Measurements from ENCODE around the gene CDH12. TPM values are rescaled to one million over a fixed set of nuclear protein-coding genes. Genes with fewer than 3 reads are reported as not detected.

The CDH12 gene
- total and polyA plus RNA-seq, 4 experiments from 2014 or later = not detected

GRCh38 chr5:22837803-22838202, 15.3 kb downstream of the CDH12 start:
- Mint-ChIP-seq H3K27me3 (no peaks in the 10 kb centered on the region), H3K36me3 (no peaks in the 10 kb centered on the region), H3K27ac (no peak overlapping the region), H3K4me3 (no peak overlapping the region), H3K9me3 (peaks cover 3 to 11% (median 5%) of the 10 kb centered on the region in 8 donors), H3K4me1 (no peaks in the 10 kb centered on the region)
- no peaks in the 10 kb centered on the region for H3K4me1 ChIP-seq (ENCODE audit: insufficient read depth, low read length)
- ChIA-PET POLR2A (ENCODE audit: partially characterized antibody) (no interaction called here), CTCF (ENCODE audit: partially characterized antibody) (no interaction called here)
- H3K9me3 ChIP-seq (ENCODE audit: control insufficient read depth in 1 of 2, low read length in 2 of 2) = no peaks in the 10 kb centered on the region
- no peak for DNase-seq
- no peak overlapping the region for H3K4me3 ChIP-seq (ENCODE audit: low read length in 2 of 2)
- intact Hi-C loops (cut with micrococcal nuclease) = no loop called here
- no peak overlapping the region for H3K27ac ChIP-seq (ENCODE audit: low read depth, low read length)
- no peaks in the 10 kb centered on the region for H3K27me3 ChIP-seq (ENCODE audit: insufficient read depth, low read length)
- H3K36me3 ChIP-seq (ENCODE audit: insufficient read depth, low read length) = no peaks in the 10 kb centered on the region

GRCh38 chr5:22835686-22836085, 17.5 kb downstream of the CDH12 start:
- Mint-ChIP-seq H3K27me3 (no peaks in the 10 kb centered on the region), H3K9me3 (peaks cover 3 to 10% (median 5%) of the 10 kb centered on the region in 8 donors), H3K36me3 (no peaks in the 10 kb centered on the region), H3K27ac (no peak overlapping the region), H3K4me3 (no peak overlapping the region), H3K4me1 (no peaks in the 10 kb centered on the region)
- Histone ChIP-seq H3K27ac (ENCODE audit: low read depth, low read length) (no peak overlapping the region), H3K9me3 (ENCODE audit: control insufficient read depth in 1 of 2, low read length in 2 of 2) (no peaks in the 10 kb centered on the region), H3K27me3 (ENCODE audit: insufficient read depth, low read length) (no peaks in the 10 kb centered on the region), H3K4me1 (ENCODE audit: insufficient read depth, low read length) (no peaks in the 10 kb centered on the region), H3K4me3 (ENCODE audit: low read length in 2 of 2) (no peak overlapping the region), H3K36me3 (ENCODE audit: insufficient read depth, low read length) (no peaks in the 10 kb centered on the region)
- ChIA-PET CTCF (ENCODE audit: partially characterized antibody) (no interaction called here), POLR2A (ENCODE audit: partially characterized antibody) (no interaction called here)
- no peak for DNase-seq
- intact Hi-C loops (cut with micrococcal nuclease) = no loop called here

DNA sequence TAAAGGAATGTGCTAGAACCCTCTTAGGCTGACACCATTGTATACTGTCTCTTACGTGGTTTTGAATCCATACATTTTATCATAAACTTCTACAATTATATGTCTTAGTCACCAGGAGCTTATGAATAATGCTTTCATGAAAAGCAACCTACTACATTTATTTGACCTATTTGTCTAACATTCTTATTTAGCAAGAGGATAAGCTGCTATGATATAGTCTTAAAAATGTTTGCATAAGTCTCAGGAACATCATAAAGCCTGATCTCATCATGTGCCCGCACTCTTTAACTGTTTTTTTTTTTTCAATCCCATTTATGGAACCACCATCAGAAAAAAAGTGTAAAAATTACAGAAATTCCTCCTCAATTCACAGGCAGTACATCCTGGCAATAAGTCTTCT, 59.7 kb downstream of the CDH12 start:
- no peak overlapping the region for H3K27ac ChIP-seq (ENCODE audit: low read depth, low read length)
- no peak overlapping the region for H3K4me3 ChIP-seq (ENCODE audit: low read length in 2 of 2)
- Mint-ChIP-seq H3K36me3 (no peaks in the 10 kb centered on the region), H3K4me1 (no peaks in the 10 kb centered on the region), H3K27me3 (no peaks in the 10 kb centered on the region), H3K9me3 (peaks cover 0 to 12% (median 3%) of the 10 kb centered on the region in 8 donors), H3K4me3 (no peak overlapping the region), H3K27ac (no peak overlapping the region)
- H3K36me3 ChIP-seq (ENCODE audit: insufficient read depth, low read length) = no peaks in the 10 kb centered on the region
- H3K4me1 ChIP-seq (ENCODE audit: insufficient read depth, low read length) = no peaks in the 10 kb centered on the region
- POLR2A ChIA-PET (ENCODE audit: partially characterized antibody) = no interaction called here
- no peak for DNase-seq
- intact Hi-C loops (cut with micrococcal nuclease) = no loop called here
- H3K9me3 ChIP-seq (ENCODE audit: control insufficient read depth in 1 of 2, low read length in 2 of 2) = peaks cover 0 to 4% of the 10 kb centered on the region in 2 donors
- CTCF ChIA-PET (ENCODE audit: partially characterized antibody) = no interaction called here
- no peaks in the 10 kb centered on the region for H3K27me3 ChIP-seq (ENCODE audit: insufficient read depth, low read length)

DNA sequence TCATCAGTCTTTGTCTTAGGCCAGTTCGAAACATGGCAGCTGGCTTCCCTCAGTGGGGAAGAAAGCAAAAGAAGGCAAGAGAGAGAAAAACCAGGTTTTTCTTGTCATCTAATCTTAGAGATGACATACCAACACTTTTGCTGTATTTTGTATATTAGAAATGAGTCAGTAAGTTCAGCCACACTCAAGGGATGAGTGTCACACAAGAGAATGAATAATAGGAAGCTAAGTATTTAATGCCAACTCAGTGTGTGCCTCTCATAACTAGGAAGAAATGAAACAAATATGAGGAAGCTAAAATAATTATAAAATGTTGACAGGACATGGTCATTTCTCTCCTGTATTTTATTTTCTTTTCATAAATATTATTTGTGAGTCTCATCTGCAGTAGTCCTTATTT, 65.3 kb downstream of the CDH12 start:
- H3K27ac ChIP-seq (ENCODE audit: low read depth, low read length) = no peak overlapping the region
- Mint-ChIP-seq H3K4me3 (no peak overlapping the region), H3K27ac (no peak overlapping the region), H3K4me1 (no peaks in the 10 kb centered on the region), H3K9me3 (peaks cover 4 to 26% (median 9%) of the 10 kb centered on the region in 8 donors), H3K27me3 (no peaks in the 10 kb centered on the region), H3K36me3 (no peaks in the 10 kb centered on the region)
- H3K4me3 ChIP-seq (ENCODE audit: low read length in 2 of 2) = no peak overlapping the region
- CTCF ChIA-PET (ENCODE audit: partially characterized antibody) = no interaction called here
- POLR2A ChIA-PET (ENCODE audit: partially characterized antibody) = no interaction called here
- no peaks in the 10 kb centered on the region for H3K27me3 ChIP-seq (ENCODE audit: insufficient read depth, low read length)
- no peaks in the 10 kb centered on the region for H3K4me1 ChIP-seq (ENCODE audit: insufficient read depth, low read length)
- DNase-seq = no peak
- H3K9me3 ChIP-seq (ENCODE audit: control insufficient read depth in 1 of 2, low read length in 2 of 2) = peaks cover 0 to 4% of the 10 kb centered on the region in 2 donors
- H3K36me3 ChIP-seq (ENCODE audit: insufficient read depth, low read length) = no peaks in the 10 kb centered on the region
- intact Hi-C loops (cut with micrococcal nuclease) = no loop called here

- ChIA-PET CTCF (ENCODE audit: partially characterized antibody) (no interaction called here), POLR2A (ENCODE audit: partially characterized antibody) (no interaction called here)
- no peak overlapping the region for H3K27ac ChIP-seq (ENCODE audit: low read depth, low read length)
- H3K27me3 Mint-ChIP-seq = no peaks in the 10 kb centered on the region
- peaks cover 4 to 26% (median 9%) of the 10 kb centered on the region in 8 donors for H3K9me3 Mint-ChIP-seq
- H3K9me3 ChIP-seq (ENCODE audit: control insufficient read depth in 1 of 2, low read length in 2 of 2) = peaks cover 0 to 2% of the 10 kb centered on the region in 2 donors
- H3K4me3 ChIP-seq (ENCODE audit: low read length in 2 of 2) = no peak overlapping the region
- no peaks in the 10 kb centered on the region for H3K27me3 ChIP-seq (ENCODE audit: insufficient read depth, low read length)
- H3K4me3 Mint-ChIP-seq = no peak overlapping the region
- no peaks in the 10 kb centered on the region for H3K4me1 Mint-ChIP-seq
- intact Hi-C loops (cut with micrococcal nuclease) = no loop called here
- H3K4me1 ChIP-seq (ENCODE audit: insufficient read depth, low read length) = no peaks in the 10 kb centered on the region
- no peaks in the 10 kb centered on the region for H3K36me3 Mint-ChIP-seq
- no peak for DNase-seq
- H3K36me3 ChIP-seq (ENCODE audit: insufficient read depth, low read length) = no peaks in the 10 kb centered on the region
- H3K27ac Mint-ChIP-seq = no peak overlapping the region
These were observed 65.7 kb downstream of the CDH12 start for GRCh38 chr5:22787398-22787797.

DNA sequence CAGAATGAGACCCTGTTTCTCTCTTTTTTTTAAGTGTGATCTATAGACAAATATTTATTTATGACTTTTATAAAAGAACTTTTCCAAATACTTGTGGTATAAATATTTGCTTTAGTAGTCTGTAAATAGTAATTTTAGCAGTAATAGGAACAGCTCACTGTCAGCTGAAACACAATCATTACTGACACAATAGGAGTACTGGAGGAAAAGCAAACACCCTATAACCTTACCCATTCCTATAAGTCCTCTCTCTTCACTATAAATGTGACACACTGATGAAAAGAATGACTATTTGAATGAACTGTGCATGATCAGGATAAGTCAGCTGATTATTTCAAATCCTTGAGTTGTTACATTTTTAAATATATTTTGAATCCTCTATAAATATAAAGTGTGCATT, 72.4 kb downstream of the CDH12 start:
- Histone ChIP-seq H3K4me3 (ENCODE audit: low read length in 2 of 2) (no peak overlapping the region), H3K9me3 (ENCODE audit: control insufficient read depth in 1 of 2, low read length in 2 of 2) (no peaks in the 10 kb centered on the region), H3K27ac (ENCODE audit: low read depth, low read length) (no peak overlapping the region), H3K4me1 (ENCODE audit: insufficient read depth, low read length) (no peaks in the 10 kb centered on the region), H3K27me3 (ENCODE audit: insufficient read depth, low read length) (no peaks in the 10 kb centered on the region), H3K36me3 (ENCODE audit: insufficient read depth, low read length) (no peaks in the 10 kb centered on the region)
- DNase-seq = no peak
- Mint-ChIP-seq H3K27ac (no peak overlapping the region), H3K36me3 (no peaks in the 10 kb centered on the region), H3K4me1 (no peaks in the 10 kb centered on the region), H3K4me3 (no peak overlapping the region), H3K9me3 (peaks cover 4 to 28% (median 9%) of the 10 kb centered on the region in 8 donors), H3K27me3 (no peaks in the 10 kb centered on the region)
- intact Hi-C loops (cut with micrococcal nuclease) = no loop called here
- ChIA-PET CTCF (ENCODE audit: partially characterized antibody) (no interaction called here), POLR2A (ENCODE audit: partially characterized antibody) (no interaction called here)

DNA sequence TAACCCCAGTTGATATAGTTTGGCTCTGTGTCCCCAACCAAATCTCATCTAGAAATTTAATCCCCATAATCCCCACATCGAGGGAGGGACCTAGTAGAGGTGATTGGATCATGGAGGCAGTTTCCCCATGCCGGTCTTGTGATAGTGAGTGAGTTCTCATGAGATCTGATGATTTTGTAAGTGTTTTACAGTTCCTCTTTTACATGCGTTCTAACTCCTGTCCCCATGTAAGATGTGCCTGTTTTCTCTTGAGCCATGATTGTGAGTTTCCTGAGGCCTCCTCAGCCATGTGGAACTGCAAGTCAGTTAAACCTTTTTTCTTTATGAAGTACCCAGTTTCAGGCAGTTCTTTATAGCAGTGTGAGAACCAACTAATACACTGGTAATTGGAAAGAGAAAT, 73.6 kb downstream of the CDH12 start:
- Mint-ChIP-seq H3K4me1 (no peaks in the 10 kb centered on the region), H3K27ac (no peak overlapping the region), H3K9me3 (peaks cover 3 to 28% (median 7%) of the 10 kb centered on the region in 8 donors), H3K36me3 (no peaks in the 10 kb centered on the region), H3K27me3 (no peaks in the 10 kb centered on the region), H3K4me3 (no peak overlapping the region)
- CTCF ChIA-PET (ENCODE audit: partially characterized antibody) = no interaction called here
- Histone ChIP-seq H3K4me3 (ENCODE audit: low read length in 2 of 2) (no peak overlapping the region), H3K4me1 (ENCODE audit: insufficient read depth, low read length) (no peaks in the 10 kb centered on the region), H3K27me3 (ENCODE audit: insufficient read depth, low read length) (no peaks in the 10 kb centered on the region), H3K36me3 (ENCODE audit: insufficient read depth, low read length) (no peaks in the 10 kb centered on the region), H3K27ac (ENCODE audit: low read depth, low read length) (no peak overlapping the region), H3K9me3 (ENCODE audit: control insufficient read depth in 1 of 2, low read length in 2 of 2) (no peaks in the 10 kb centered on the region)
- DNase-seq = no peak
- intact Hi-C loops (cut with micrococcal nuclease) = no loop called here
- POLR2A ChIA-PET (ENCODE audit: partially characterized antibody) = no interaction called here

DNA sequence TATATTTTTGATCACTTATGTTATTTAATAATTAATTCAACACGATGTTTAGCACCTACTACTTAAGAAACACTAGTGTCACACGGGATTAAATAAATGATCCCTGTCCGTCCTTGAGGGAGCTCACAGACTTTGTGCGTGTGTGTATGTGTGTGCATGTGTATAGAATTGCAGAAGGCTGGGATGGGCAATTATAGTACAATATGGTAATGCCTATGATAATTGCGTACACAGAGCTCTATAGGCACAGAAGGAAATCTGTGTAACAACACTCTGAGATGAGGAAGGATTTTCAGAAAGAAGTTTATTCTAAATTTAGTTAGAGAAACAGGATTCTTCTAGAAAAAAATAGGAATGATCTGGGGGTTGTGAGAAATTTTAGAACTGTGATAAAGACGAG, 76.9 kb downstream of the CDH12 start:
- CTCF ChIA-PET (ENCODE audit: partially characterized antibody) = no interaction called here

More for the DNA sequence above, 76.9 kb downstream of the CDH12 start:
- intact Hi-C loops (cut with micrococcal nuclease) = no loop called here
- Histone ChIP-seq H3K4me1 (ENCODE audit: insufficient read depth, low read length) (no peaks in the 10 kb centered on the region), H3K4me3 (ENCODE audit: low read length in 2 of 2) (no peak overlapping the region), H3K9me3 (ENCODE audit: control insufficient read depth in 1 of 2, low read length in 2 of 2) (no peaks in the 10 kb centered on the region), H3K36me3 (ENCODE audit: insufficient read depth, low read length) (no peaks in the 10 kb centered on the region), H3K27me3 (ENCODE audit: insufficient read depth, low read length) (no peaks in the 10 kb centered on the region), H3K27ac (ENCODE audit: low read depth, low read length) (no peak overlapping the region)
- POLR2A ChIA-PET (ENCODE audit: partially characterized antibody) = no interaction called here
- Mint-ChIP-seq H3K4me1 (no peaks in the 10 kb centered on the region), H3K4me3 (no peak overlapping the region), H3K36me3 (no peaks in the 10 kb centered on the region), H3K27me3 (no peaks in the 10 kb centered on the region), H3K9me3 (peaks cover 2 to 22% (median 7%) of the 10 kb centered on the region in 8 donors), H3K27ac (no peak overlapping the region)
- no peak for DNase-seq
